PC-3 (cell line): ENCODE results near the gene SLCO3A1. TPM values are rescaled to one million over a fixed set of nuclear protein-coding genes. Genes with fewer than 3 reads are reported as not detected.

ENCODE experiments used
- ATAC-seq: fragments of 200-7000 bp; cut with Tn5 transposase; 2 replicates; pipeline ENCODE4 v1.9.1; 2020; ENCODE audit warnings: mild to moderate bottlenecking, moderate library complexity
- BruUV-seq: library from RNA; stranded (reverse); fragments of 400-500 nt; replicated peaks from 2 replicates; lab custom pipeline; 2021; lab: Mats Ljungman, UMichigan
- CTCF ChIA-PET: fragments of 300-600 bp; sonication (Branson Sonifier 250); formaldehyde crosslinking; loops from one replicate; lab custom pipeline; 2022; ENCODE audit warnings: antibody characterized with exemption; lab: Charles Lee
- POLR2A ChIA-PET: fragments of 300-600 bp; sonication (Branson Sonifier 250); formaldehyde crosslinking; loops from one replicate; lab custom pipeline; 2022; ENCODE audit warnings: antibody characterized with exemption; ENCODE audit not compliant: unreplicated experiment; lab: Charles Lee
- DNase-seq: peaks from one replicate; pipeline ENCODE4 v3.0.0-alpha.2; 2015
- H2AFZ ChIP-seq: fragments of 300-600 bp; sonication (generic); 2 replicates; pipeline ENCODE4 v1.6.0; 2016; ENCODE audit warnings: antibody characterized with exemption, low read length
- H3F3A ChIP-seq: fragments of 300-600 bp; sonication (generic); one replicate; pipeline ENCODE4 v1.6.0; 2017; ENCODE audit warnings: antibody characterized with exemption, low read length, control low read depth, mild to moderate bottlenecking; ENCODE audit not compliant: unreplicated experiment
- H3K27ac ChIP-seq: fragments of 300-600 bp; sonication (generic); 2 replicates; pipeline ENCODE4 v1.5.1; 2016; ENCODE audit warnings: mild to moderate bottlenecking, low read length
- H3K27me3 ChIP-seq: fragments of 300-600 bp; sonication (generic); 2 replicates; pipeline ENCODE4 v1.6.1; 2016; ENCODE audit warnings: low read length, mixed read lengths
- H3K36me3 ChIP-seq: fragments of 300-600 bp; sonication (generic); 2 replicates; pipeline ENCODE4 v1.6.1; 2016; ENCODE audit warnings: low read depth, mixed run types, low read length, mixed read lengths
- H3K4me1 ChIP-seq: fragments of 300-600 bp; sonication (generic); 2 replicates; pipeline ENCODE4 v1.5.1; 2016; ENCODE audit warnings: low read length; ENCODE audit not compliant: insufficient read depth
- H3K4me2 ChIP-seq: fragments of 300-600 bp; sonication (generic); 2 replicates; pipeline ENCODE4 v1.6.0; 2016; ENCODE audit warnings: low read length
- H3K4me3 ChIP-seq: fragments of 300-600 bp; sonication (generic); 2 replicates; pipeline ENCODE4 v1.5.1; 2016; ENCODE audit warnings: mild to moderate bottlenecking, low read length, mixed read lengths
- H3K79me2 ChIP-seq: fragments of 300-600 bp; sonication (generic); 2 replicates; pipeline ENCODE4 v1.6.1; 2017; ENCODE audit warnings: low read length, mixed read lengths
- H3K9ac ChIP-seq: fragments of 300-600 bp; sonication (generic); 2 replicates; pipeline ENCODE4 v1.6.0; 2016; ENCODE audit warnings: mild to moderate bottlenecking, low read length
- H3K9me2 ChIP-seq: fragments of 300-600 bp; sonication (generic); replicated peaks from 2 replicates; pipeline ENCODE4 v1.6.1; 2016; ENCODE audit warnings: mixed run types, low read length, mixed read lengths
- H3K9me3 ChIP-seq: fragments of 300-600 bp; sonication (generic); 2 replicates; pipeline ENCODE4 v1.6.1; 2016; ENCODE audit warnings: low read length, mixed read lengths
- H4K20me1 ChIP-seq: fragments of 300-600 bp; sonication (generic); 2 replicates; pipeline ENCODE4 v1.6.1; 2016; ENCODE audit warnings: low read length, mixed read lengths
- CTCF ChIP-seq: fragments of 300-600 bp; sonication (generic); conservative IDR thresholded peaks from 2 replicates; pipeline ENCODE4 v1.5.1; 2017; ENCODE audit warnings: antibody characterized with exemption, low read depth, mild to moderate bottlenecking, low read length
- EZH2 ChIP-seq: fragments of 300-600 bp; sonication (generic); IDR thresholded peaks from one replicate; pipeline ENCODE4 v1.6.1; 2017; ENCODE audit warnings: antibody characterized with exemption, mild to moderate bottlenecking, low read length; ENCODE audit not compliant: unreplicated experiment
- EZH2phosphoT487 ChIP-seq: fragments of 300-600 bp; sonication (generic); IDR thresholded peaks from 2 replicates; pipeline ENCODE4 v1.6.1; 2018; ENCODE audit warnings: mild to moderate bottlenecking, antibody characterized with exemption, low read length, borderline replicate concordance
- intact Hi-C: fragments of 100-400 bp; cut with micrococcal nuclease; formaldehyde crosslinking; loops from 2 replicates; pipeline ENCODE4 v1.9.0; 2023
- total RNA-seq: library from RNA; depleted of rRNA; stranded (reverse); fragments of >200 nt; gene quantifications from 2 replicates; pipeline ENCODE4 v1.2.3, GENCODE V29; 2014

SLCO3A1 gene
- total RNA-seq, 1 experiment from 2014 or later: 0.07 TPM

GRCh38 chr15:92121047-92121446 lies 267.5 kb downstream of the SLCO3A1 start:
- CTCF ChIA-PET: no interaction called here
- TF ChIP-seq EZH2phosphoT487: no peak
- no peak for TF ChIP-seq EZH2
- no peak for TF ChIP-seq CTCF
- H3F3A ChIP-seq: no peaks in the 10 kb centered on the region

GRCh38 chr15:92122259-92122658 lies 268.8 kb downstream of the SLCO3A1 start:
- Histone ChIP-seq H3F3A (no peaks in the 10 kb centered on the region), H3K9me2 (no peaks in the 10 kb centered on the region), H3K4me1 (no peaks in the 10 kb centered on the region), H3K27me3 (peaks cover 35% of the 10 kb centered on the region), H3K9me3 (no peaks in the 10 kb centered on the region), H3K4me2 (no peak overlapping the region), H3K36me3 (no peaks in the 10 kb centered on the region), H3K9ac (no peak overlapping the region), H4K20me1 (no peaks in the 10 kb centered on the region), H3K27ac (no peak overlapping the region), H3K4me3 (no peak overlapping the region), H3K79me2 (no peaks in the 10 kb centered on the region), H2AFZ (no peak overlapping the region)
- intact Hi-C loops: no loop called here
- POLR2A ChIA-PET: no interaction called here
- ATAC-seq (no peak), DNase-seq (no peak)
- BruUV-seq: no TSS peak
- TF ChIP-seq CTCF (no peak), EZH2phosphoT487 (no peak), EZH2 (no peak)
- CTCF ChIA-PET: no interaction called here

More at GRCh38 chr15:92121047-92121446, 267.5 kb downstream of the SLCO3A1 start:
- intact Hi-C loops: no loop called here
- Histone ChIP-seq H3K9ac (no peak overlapping the region), H3K9me3 (no peaks in the 10 kb centered on the region), H3K4me2 (no peak overlapping the region), H3K27me3 (peaks cover 35% of the 10 kb centered on the region), H4K20me1 (no peaks in the 10 kb centered on the region), H3K79me2 (no peaks in the 10 kb centered on the region), H2AFZ (no peak overlapping the region), H3K4me1 (no peaks in the 10 kb centered on the region), H3K36me3 (no peaks in the 10 kb centered on the region), H3K27ac (no peak overlapping the region), H3K4me3 (no peak overlapping the region), H3K9me2 (no peaks in the 10 kb centered on the region)
- BruUV-seq: no TSS peak
- POLR2A ChIA-PET: no interaction called here
- no peak for DNase-seq
- ATAC-seq: no peak

GRCh38 chr15:92123962-92124656 lies 270.6 kb downstream of the SLCO3A1 start:
- DNase-seq: no peak
- H3K9me3 ChIP-seq: no peaks in the 10 kb centered on the region
- ATAC-seq: no peak
- ChIA-PET POLR2A (no interaction called here), CTCF (no interaction called here)
- H3K27ac ChIP-seq: no peak overlapping the region
- no peaks in the 10 kb centered on the region for H3K79me2 ChIP-seq
- H3K36me3 ChIP-seq: no peaks in the 10 kb centered on the region
- H3K4me2 ChIP-seq: no peak overlapping the region
- no peaks in the 10 kb centered on the region for H3K9me2 ChIP-seq
- intact Hi-C loops: no loop called here
- no TSS peak for BruUV-seq
- H3K4me1 ChIP-seq: no peaks in the 10 kb centered on the region
- H2AFZ ChIP-seq: no peak overlapping the region
- H3K4me3 ChIP-seq: no peak overlapping the region
- peaks cover 38% of the 10 kb centered on the region for H3K27me3 ChIP-seq
- no peaks in the 10 kb centered on the region for H3F3A ChIP-seq
- H3K9ac ChIP-seq: no peak overlapping the region
- H4K20me1 ChIP-seq: no peaks in the 10 kb centered on the region
- no peak for TF ChIP-seq CTCF
- no peak for TF ChIP-seq EZH2phosphoT487
- no peak for TF ChIP-seq EZH2
